ENCODE measurements around the gene CALHM6. TPM values are rescaled to one million over a fixed set of nuclear protein-coding genes. Genes with fewer than 3 reads are reported as not detected.

Gene CALHM6
- total and polyA plus RNA-seq, 8 donors: 5.0 to 8.7 (median 8.3) TPM; not detected in 3

DNA sequence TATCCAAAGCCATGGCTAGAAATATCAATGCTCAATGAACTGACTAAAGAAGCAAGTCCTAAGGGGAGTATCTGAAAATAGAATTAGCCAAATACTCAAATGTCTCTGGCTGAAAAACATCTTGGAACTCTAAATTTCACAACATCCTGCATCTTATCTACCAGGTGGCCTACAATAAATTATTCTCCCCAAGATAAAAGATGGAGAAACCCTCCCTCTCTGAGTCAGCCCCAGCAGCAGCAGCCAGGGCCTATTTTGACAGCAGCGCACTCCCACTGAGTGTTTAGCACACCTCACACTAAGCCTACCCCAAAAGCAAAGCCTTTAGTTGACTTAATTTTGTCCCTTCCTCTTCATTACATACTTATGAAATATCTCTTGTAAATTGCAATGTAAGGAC, 5.9 kb downstream of the CALHM6 start:
- Histone ChIP-seq H3K27ac (no peak overlapping the region), H3K27me3 (peaks cover 0 to 24% (median 5%) of the 10 kb centered on the region in 3 donors), H3K36me3 (no peaks in the 10 kb centered on the region), H3K4me3 (no peak overlapping the region), H3K9me3 (no peaks in the 10 kb centered on the region), H3K4me1 (peaks cover 0 to 6% (median 5%) of the 10 kb centered on the region in 4 donors)
- intact Hi-C loops (cut with DNase I; ENCODE audit: low total_unique reads): no loop called here
- TF ChIP-seq, protein P1, sequence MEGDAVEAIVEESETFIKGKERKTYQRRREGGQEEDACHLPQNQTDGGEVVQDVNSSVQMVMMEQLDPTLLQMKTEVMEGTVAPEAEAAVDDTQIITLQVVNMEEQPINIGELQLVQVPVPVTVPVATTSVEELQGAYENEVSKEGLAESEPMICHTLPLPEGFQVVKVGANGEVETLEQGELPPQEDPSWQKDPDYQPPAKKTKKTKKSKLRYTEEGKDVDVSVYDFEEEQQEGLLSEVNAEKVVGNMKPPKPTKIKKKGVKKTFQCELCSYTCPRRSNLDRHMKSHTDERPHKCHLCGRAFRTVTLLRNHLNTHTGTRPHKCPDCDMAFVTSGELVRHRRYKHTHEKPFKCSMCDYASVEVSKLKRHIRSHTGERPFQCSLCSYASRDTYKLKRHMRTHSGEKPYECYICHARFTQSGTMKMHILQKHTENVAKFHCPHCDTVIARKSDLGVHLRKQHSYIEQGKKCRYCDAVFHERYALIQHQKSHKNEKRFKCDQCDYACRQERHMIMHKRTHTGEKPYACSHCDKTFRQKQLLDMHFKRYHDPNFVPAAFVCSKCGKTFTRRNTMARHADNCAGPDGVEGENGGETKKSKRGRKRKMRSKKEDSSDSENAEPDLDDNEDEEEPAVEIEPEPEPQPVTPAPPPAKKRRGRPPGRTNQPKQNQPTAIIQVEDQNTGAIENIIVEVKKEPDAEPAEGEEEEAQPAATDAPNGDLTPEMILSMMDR (IDR thresholded peaks at IDR 0.05): no peak
- no peak for TF ChIP-seq EP300 (IDR thresholded peaks at IDR 0.05)
- TF ChIP-seq POLR2A (IDR thresholded peaks at IDR 0.05): no peak
- TF ChIP-seq POLR2AphosphoS5 (IDR thresholded peaks at IDR 0.05): no peak
- WGBS, 5 donors: 91 to 98% (median 95%) methylated on average over 1 of the region's 1 CpG
- no peak for DNase-seq

GRCh38 chr6:116467514-116467913, 6.3 kb downstream of the CALHM6 start:
- no peaks in the 10 kb centered on the region for H3K36me3 ChIP-seq
- peaks cover 0 to 2% (median under 1%) of the 10 kb centered on the region in 4 donors for H3K4me1 ChIP-seq
- H3K27ac ChIP-seq: no peak overlapping the region
- H3K9me3 ChIP-seq: no peaks in the 10 kb centered on the region
- TF ChIP-seq POLR2AphosphoS5 (IDR thresholded peaks at IDR 0.05): no peak
- TF ChIP-seq POLR2A (IDR thresholded peaks at IDR 0.05): no peak
- no peak for TF ChIP-seq EP300 (IDR thresholded peaks at IDR 0.05)
- peaks cover 0 to 20% (median under 1%) of the 10 kb centered on the region in 3 donors for H3K27me3 ChIP-seq
- no peak for DNase-seq
- H3K4me3 ChIP-seq: no peak overlapping the region
- intact Hi-C loops (cut with DNase I; ENCODE audit: low total_unique reads): no loop called here

DNA sequence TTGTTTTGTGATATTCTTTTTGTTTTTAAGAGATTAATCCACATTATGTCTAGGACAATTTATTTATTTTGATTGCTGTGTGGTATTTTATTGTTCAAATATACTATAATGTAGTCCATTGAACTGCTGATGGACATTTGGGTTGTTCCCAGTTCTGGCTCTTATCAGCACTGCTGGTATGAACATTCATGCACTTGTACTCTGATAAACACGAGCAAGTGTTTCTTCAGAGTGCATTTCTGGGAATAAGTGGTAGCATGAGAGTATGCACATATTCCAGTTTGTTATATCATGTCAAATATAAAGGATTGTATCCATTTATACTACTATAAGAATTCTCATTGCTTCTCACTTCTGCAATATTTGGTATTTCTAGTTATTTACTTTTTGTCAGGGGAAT, 7.1 kb downstream of the CALHM6 start:
- Histone ChIP-seq H3K4me3 (no peak overlapping the region), H3K9me3 (no peaks in the 10 kb centered on the region), H3K27ac (no peak overlapping the region), H3K4me1 (no peaks in the 10 kb centered on the region), H3K36me3 (no peaks in the 10 kb centered on the region), H3K27me3 (peaks cover 0 to 12% (median 0%) of the 10 kb centered on the region in 3 donors)
- 19 to 70% (median 45%) methylated on average over 1 of the region's 1 CpG for WGBS, 5 donors
- intact Hi-C loops (cut with DNase I; ENCODE audit: low total_unique reads): no loop called here
- no peak for DNase-seq
- TF ChIP-seq EP300 (IDR thresholded peaks at IDR 0.05) (no peak), POLR2AphosphoS5 (IDR thresholded peaks at IDR 0.05) (no peak), POLR2A (IDR thresholded peaks at IDR 0.05) (no peak)
- TF ChIP-seq, protein P1 (IDR thresholded peaks at IDR 0.05): no peak

GRCh38 chr6:116471531-116471930, 10.4 kb downstream of the CALHM6 start:
- Histone ChIP-seq H3K4me3 (no peak overlapping the region), H3K4me1 (peaks cover 0 to 6% (median 0%) of the 10 kb centered on the region in 4 donors), H3K9me3 (no peaks in the 10 kb centered on the region), H3K27me3 (no peaks in the 10 kb centered on the region), H3K27ac (no peak overlapping the region), H3K36me3 (no peaks in the 10 kb centered on the region)
- TF ChIP-seq EP300 (IDR thresholded peaks at IDR 0.05) (no peak), POLR2AphosphoS5 (IDR thresholded peaks at IDR 0.05) (no peak), POLR2A (IDR thresholded peaks at IDR 0.05) (no peak)
- DNase-seq: no peak
- intact Hi-C loops (cut with DNase I; ENCODE audit: low total_unique reads): no loop called here
- 88 to 95% (median 92%) methylated on average over 1 of the region's 1 CpG for WGBS, 5 donors

DNA sequence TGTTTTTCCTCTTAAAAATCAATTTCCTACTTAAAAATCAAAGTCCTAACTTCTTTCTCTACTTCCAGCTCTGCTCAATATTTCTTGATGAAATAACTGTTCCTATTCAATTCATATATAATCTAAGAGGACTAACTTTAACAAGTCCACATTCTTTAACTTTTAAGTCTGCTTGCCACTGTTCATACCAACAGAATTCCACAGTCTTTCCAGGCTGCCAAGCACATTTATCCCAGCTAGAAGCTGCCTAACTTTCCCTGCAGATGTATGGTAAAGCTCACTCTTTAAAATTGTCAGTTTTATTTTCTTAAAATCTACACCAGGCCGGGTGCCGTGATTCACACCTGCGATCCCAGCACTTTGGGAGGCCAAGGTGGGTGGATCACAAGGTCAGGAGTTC, 11.5 kb downstream of the CALHM6 start:
- TF ChIP-seq EP300 (IDR thresholded peaks at IDR 0.05): no peak
- TF ChIP-seq, protein P1 (IDR thresholded peaks at IDR 0.05): no peak
- TF ChIP-seq POLR2A (IDR thresholded peaks at IDR 0.05): no peak
- H3K4me1 ChIP-seq: peaks cover 0 to 6% (median 0%) of the 10 kb centered on the region in 4 donors
- no peak overlapping the region for H3K27ac ChIP-seq
- intact Hi-C loops (cut with DNase I; ENCODE audit: low total_unique reads): no loop called here
- H3K4me3 ChIP-seq: no peak overlapping the region
- H3K36me3 ChIP-seq: no peaks in the 10 kb centered on the region
- 78 to 97% (median 89%) methylated on average over 3 of the region's 3 CpGs for WGBS, 5 donors
- no peaks in the 10 kb centered on the region for H3K9me3 ChIP-seq
- no peak for DNase-seq
- H3K27me3 ChIP-seq: no peaks in the 10 kb centered on the region

All from stomach (tissue), 9 donors.